ENCODE data around the gene CLCN3.

Gene CLCN3

DNA sequence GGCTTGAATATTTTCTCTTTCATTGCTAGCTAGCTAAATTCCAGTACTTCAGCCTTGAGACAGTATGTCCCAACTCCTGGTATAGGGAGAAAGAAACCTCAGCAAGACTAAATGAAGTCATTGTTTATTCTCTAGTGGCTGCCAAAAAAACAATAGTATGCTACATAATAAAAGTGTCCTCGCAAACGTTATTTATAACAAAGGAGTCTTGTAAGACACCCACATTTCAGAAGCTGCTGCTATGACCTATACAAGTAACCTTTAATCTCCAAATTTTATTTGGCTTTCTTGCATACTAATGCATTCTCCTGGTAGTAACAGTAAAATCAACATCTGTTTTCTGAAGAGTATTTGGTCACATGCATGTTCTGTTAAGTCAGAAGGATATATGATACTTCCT lies 36.8 kb upstream of the CLCN3 start:
- DNase-seq (ENCODE audit: low read depth): no peak

DNA sequence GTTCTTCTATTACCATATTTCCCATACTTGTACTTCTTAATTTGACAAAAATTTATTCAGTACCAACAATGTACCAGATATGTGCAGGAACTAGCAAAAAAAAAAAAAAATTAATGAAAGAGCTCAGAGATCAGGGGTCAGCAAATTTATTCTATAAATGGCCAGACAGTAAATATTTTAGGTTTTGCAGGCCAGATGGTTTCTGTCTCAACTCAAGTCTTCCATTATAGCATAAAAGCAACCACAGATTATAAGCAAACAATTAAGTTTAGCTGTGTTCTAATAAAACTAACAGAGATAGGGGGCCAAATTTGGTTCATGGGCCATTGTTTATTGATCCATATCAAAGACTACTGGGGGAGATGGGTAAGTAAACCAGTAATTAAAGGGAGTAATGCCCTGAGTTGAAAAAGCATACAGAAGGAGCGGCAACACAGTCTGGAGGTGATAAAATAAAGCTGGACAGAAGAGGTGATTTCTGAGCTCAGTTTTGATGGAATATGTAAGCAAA lies 27.3 kb upstream of the CLCN3 start:
- TF ChIP-seq POLR2A (IDR thresholded peaks at IDR 0.05; ENCODE audit: extremely low read depth, insufficient read length): no peak
- no peak for TF ChIP-seq MYC (IDR thresholded peaks at IDR 0.05; ENCODE audit: low read depth, low read length)
- TF ChIP-seq, protein P1, sequence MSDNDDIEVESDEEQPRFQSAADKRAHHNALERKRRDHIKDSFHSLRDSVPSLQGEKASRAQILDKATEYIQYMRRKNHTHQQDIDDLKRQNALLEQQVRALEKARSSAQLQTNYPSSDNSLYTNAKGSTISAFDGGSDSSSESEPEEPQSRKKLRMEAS (IDR thresholded peaks at IDR 0.05; ENCODE audit: low read depth, low read length): no peak
- TF ChIP-seq, protein P2, sequence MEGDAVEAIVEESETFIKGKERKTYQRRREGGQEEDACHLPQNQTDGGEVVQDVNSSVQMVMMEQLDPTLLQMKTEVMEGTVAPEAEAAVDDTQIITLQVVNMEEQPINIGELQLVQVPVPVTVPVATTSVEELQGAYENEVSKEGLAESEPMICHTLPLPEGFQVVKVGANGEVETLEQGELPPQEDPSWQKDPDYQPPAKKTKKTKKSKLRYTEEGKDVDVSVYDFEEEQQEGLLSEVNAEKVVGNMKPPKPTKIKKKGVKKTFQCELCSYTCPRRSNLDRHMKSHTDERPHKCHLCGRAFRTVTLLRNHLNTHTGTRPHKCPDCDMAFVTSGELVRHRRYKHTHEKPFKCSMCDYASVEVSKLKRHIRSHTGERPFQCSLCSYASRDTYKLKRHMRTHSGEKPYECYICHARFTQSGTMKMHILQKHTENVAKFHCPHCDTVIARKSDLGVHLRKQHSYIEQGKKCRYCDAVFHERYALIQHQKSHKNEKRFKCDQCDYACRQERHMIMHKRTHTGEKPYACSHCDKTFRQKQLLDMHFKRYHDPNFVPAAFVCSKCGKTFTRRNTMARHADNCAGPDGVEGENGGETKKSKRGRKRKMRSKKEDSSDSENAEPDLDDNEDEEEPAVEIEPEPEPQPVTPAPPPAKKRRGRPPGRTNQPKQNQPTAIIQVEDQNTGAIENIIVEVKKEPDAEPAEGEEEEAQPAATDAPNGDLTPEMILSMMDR (IDR thresholded peaks at IDR 0.05; ENCODE audit: low read depth, low read length): no peak
- H3K4me3 ChIP-seq (ENCODE audit: low read depth, low read length): no peak overlapping the region
- no peak for DNase-seq (ENCODE audit: low read depth)

More for the DNA sequence above, 36.8 kb upstream of the CLCN3 start:
- H3K4me3 ChIP-seq (ENCODE audit: low read depth, low read length): no peak overlapping the region
- TF ChIP-seq, protein P1 (IDR thresholded peaks at IDR 0.05; ENCODE audit: low read depth, low read length): no peak
- TF ChIP-seq POLR2A (IDR thresholded peaks at IDR 0.05; ENCODE audit: extremely low read depth, insufficient read length) (no peak), MYC (IDR thresholded peaks at IDR 0.05; ENCODE audit: low read depth, low read length) (no peak)
- TF ChIP-seq, protein P2 (IDR thresholded peaks at IDR 0.05; ENCODE audit: low read depth, low read length): no peak

DNA sequence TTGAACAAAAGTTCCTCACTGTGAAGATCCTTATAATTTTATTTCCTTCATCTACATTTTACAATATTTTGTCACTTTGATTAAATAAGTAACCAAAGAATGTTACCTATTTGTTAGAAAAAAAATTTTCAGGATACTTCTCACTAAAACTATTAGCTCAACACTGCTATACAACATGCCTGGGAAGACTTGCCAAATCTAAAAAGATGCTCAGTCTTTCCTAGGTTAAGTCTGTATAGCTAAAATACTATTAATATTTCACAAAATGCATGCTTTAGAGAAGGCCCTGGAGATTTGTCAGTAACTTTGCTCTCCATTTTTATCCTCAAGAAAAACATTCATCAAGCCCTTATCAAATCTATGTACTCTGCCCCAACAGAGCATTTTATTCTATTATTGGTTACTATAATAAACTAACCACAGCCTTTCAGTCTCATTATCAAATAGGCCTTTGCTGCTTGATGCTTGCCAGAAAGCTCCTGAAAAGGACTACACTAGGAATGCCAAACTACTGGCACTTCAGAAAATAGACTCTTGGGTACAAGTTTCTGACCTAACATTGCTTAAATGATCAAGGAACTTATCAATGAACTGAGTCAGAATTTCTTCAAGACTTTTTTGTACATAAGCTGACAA lies 25.7 kb upstream of the CLCN3 start:
- DNase-seq (ENCODE audit: low read depth): no peak
- TF ChIP-seq MYC (IDR thresholded peaks at IDR 0.05; ENCODE audit: low read depth, low read length) (no peak), POLR2A (IDR thresholded peaks at IDR 0.05; ENCODE audit: extremely low read depth, insufficient read length) (no peak)
- TF ChIP-seq, protein P1 (IDR thresholded peaks at IDR 0.05; ENCODE audit: low read depth, low read length): no peak
- TF ChIP-seq, protein P2 (IDR thresholded peaks at IDR 0.05; ENCODE audit: low read depth, low read length): no peak

DNA sequence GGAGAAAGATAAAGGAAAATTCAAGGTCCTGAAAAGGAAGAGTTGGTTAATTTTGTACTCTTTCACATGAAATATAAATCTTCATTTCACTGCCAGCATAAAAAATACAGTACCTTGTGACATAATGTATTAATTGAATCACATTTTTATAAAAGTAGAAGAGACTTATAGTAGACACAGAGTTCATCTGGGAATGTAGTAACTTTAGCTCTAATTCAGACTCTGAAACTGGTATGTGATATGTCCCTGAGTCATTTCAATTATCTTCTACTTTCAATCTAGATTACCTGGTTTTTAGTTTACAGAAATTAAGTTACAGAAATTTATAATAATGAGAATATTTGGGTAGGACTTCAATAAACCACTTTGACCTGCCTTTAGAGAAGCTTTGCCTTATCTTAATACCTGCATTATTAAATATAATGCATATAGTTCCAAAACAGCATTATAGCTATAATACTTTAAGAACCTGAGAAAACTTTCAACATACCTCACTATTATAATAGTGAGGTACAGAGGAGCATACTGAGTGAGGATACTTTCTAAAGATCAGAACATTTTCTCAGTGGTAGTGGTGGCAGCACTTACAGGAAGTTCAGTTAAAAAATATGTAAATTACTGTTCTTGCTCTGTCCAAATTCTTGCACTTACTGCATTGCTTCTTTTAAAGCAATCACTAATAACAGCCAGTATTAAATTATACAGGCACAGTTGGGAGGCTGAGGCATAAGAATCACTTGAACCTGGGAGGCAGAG lies 19.2 kb upstream of the CLCN3 start:
- no peak for DNase-seq (ENCODE audit: low read depth)
- TF ChIP-seq, protein P1 (IDR thresholded peaks at IDR 0.05; ENCODE audit: low read depth, low read length): no peak
- TF ChIP-seq POLR2A (IDR thresholded peaks at IDR 0.05; ENCODE audit: extremely low read depth, insufficient read length): no peak
- TF ChIP-seq, protein P2 (IDR thresholded peaks at IDR 0.05; ENCODE audit: low read depth, low read length): no peak
- TF ChIP-seq MYC (IDR thresholded peaks at IDR 0.05; ENCODE audit: low read depth, low read length): no peak
- H3K4me3 ChIP-seq (ENCODE audit: low read depth, low read length): no peak overlapping the region

More for the DNA sequence above, 25.7 kb upstream of the CLCN3 start:
- H3K4me3 ChIP-seq (ENCODE audit: low read depth, low read length): no peak overlapping the region

DNA sequence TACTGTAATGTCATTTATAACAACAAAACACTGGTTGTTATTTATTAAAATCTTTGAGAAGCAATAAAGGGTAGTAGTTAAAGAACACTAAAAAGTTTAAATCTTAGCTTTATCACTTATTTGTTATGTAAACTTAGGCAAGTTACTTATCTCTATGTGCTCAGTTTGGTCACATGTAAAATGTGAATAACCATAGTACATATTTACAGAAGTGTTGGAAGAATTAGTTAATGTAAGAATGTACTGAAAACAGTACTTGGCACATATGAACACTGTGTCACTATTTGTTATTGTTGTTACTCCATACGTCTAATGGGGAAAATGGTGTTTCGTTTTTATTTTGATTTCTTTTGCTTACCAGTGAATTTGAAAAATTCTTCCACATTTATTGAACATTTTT lies 17.1 kb upstream of the CLCN3 start:
- DNase-seq (ENCODE audit: low read depth): no peak
- TF ChIP-seq, protein P2 (IDR thresholded peaks at IDR 0.05; ENCODE audit: low read depth, low read length): no peak
- TF ChIP-seq, protein P1 (IDR thresholded peaks at IDR 0.05; ENCODE audit: low read depth, low read length): no peak
- TF ChIP-seq POLR2A (IDR thresholded peaks at IDR 0.05; ENCODE audit: extremely low read depth, insufficient read length): no peak
- no peak for TF ChIP-seq MYC (IDR thresholded peaks at IDR 0.05; ENCODE audit: low read depth, low read length)

More for the DNA sequence above, 17.1 kb upstream of the CLCN3 start:
- H3K4me3 ChIP-seq (ENCODE audit: low read depth, low read length): no peak overlapping the region

Data from NB4 (cell line).